ENCODE measurements around the gene NFIB. TPM values are rescaled to one million over a fixed set of nuclear protein-coding genes. Genes with fewer than 3 reads are reported as not detected.

Gene NFIB
- polyA plus RNA-seq, 1 of the 3 experiments (the other 2 are of a cell fraction) = 9.2 TPM

DNA sequence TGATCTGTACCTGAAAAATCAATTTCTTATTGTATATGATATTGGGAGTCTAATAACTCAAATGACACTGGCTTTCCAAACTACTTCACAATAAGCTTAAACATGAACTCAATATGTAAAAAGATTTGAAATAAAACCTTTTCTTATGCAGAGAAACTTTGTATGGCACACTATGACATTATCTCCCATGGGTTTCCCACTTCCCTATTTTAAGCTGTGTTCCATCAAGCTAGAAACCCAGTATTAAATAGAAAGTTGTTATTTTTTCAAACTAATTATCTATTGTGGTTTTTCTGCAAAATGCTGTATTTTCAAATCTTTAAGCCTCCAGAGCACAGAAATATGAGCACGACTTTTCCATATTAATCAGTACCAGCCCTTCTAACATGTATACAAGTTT lies 174.7 kb downstream of the NFIB start:
- H3K27ac ChIP-seq (ENCODE audit: low read depth in 2 of 2, low read length in 1 of 2) = no peak overlapping the region
- no peak overlapping the region for H3K4me3 ChIP-seq (ENCODE audit: low read depth in 2 of 2, low read length in 1 of 2)
- H3K4me2 ChIP-seq = no peak overlapping the region
- no peaks in the 10 kb centered on the region for H3F3A ChIP-seq (replicated peaks; ENCODE audit: insufficient read depth)
- no peak for TF ChIP-seq RFX5 (IDR thresholded peaks at IDR 0.05; ENCODE audit: low read length)
- no peak overlapping the region for H2AFZ ChIP-seq (ENCODE audit: low read depth)
- ChIA-PET POLR2A (no interaction called here), CTCF (interaction anchor here (1.2 kb wide), 1 partner anchor 22 kb away, joined by 3 read pairs; no protein-coding TSS in a partner anchor)
- 97% methylated on average over 1 of the region's 1 CpG for WGBS (ENCODE audit: low lambda C conversion rate)
- no peaks in the 10 kb centered on the region for H3K27me3 ChIP-seq (ENCODE audit: insufficient read depth)
- no peak overlapping the region for H3K9ac ChIP-seq
- no peaks in the 10 kb centered on the region for H3K9me2 ChIP-seq
- H3K4me1 ChIP-seq (ENCODE audit: control insufficient read depth in 1 of 2, insufficient read depth in 2 of 2, low read depth in 1 of 2, low read length in 1 of 2) = peaks cover 0 to 9% of the 10 kb centered on the region in 2 experiments; a peak in 2 of 4 replicates
- no peaks in the 10 kb centered on the region for H4K20me1 ChIP-seq (ENCODE audit: insufficient read depth)
- no peaks in the 10 kb centered on the region for H3K9me3 ChIP-seq
- H3K36me3 ChIP-seq (replicated peaks in 1 of 2; ENCODE audit: control insufficient read depth in 1 of 2, insufficient read depth in 2 of 2, low read length in 1 of 2) = peaks cover 11 to 18% of the 10 kb centered on the region in 2 experiments
- no peak for DNase-seq
- H3K79me2 ChIP-seq (ENCODE audit: insufficient read depth) = no peaks in the 10 kb centered on the region

DNA sequence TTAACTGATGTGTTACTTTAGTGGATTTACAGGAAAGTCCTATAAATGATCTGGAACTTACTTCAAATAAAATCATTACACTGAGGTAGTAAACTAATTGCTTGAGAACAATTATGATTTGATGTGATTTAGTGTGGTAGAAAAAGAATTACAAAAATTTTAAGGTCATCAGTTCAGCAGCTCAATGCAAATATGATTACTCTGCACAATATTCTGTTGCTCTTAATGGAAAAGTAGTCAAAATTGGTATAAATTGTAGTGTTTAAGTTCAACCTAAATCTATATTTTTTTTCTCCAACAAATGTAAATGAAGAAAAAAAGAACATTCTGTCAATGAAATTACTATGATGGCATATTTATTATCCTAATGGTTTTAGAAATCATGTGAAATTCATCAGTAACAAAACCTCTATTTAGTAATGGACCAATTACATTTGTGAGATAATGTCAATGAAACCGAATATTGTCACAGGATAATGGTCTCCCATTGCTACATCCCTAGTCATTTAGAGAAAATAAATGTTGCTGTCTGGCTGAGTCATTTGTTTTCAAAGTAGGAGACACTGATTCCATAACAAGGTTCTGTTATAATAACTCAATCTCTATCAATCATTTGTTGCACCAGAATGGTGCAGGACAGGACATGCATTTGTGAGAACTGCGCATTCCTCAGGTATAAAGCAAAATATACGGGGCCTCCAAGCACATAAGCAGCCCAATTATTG lies 177.1 kb downstream of the NFIB start:
- POLR2A ChIA-PET = no interaction called here
- no peaks in the 10 kb centered on the region for H3K9me2 ChIP-seq
- peaks cover 6 to 14% of the 10 kb centered on the region in 2 experiments for H3K36me3 ChIP-seq (replicated peaks in 1 of 2; ENCODE audit: control insufficient read depth in 1 of 2, insufficient read depth in 2 of 2, low read length in 1 of 2)
- H4K20me1 ChIP-seq (ENCODE audit: insufficient read depth) = no peaks in the 10 kb centered on the region
- H3K4me3 ChIP-seq (ENCODE audit: low read depth in 2 of 2, low read length in 1 of 2) = no peak overlapping the region
- H2AFZ ChIP-seq (ENCODE audit: low read depth) = no peak overlapping the region
- H3K4me2 ChIP-seq = no peak overlapping the region
- H3K27me3 ChIP-seq (ENCODE audit: insufficient read depth) = no peaks in the 10 kb centered on the region
- H3F3A ChIP-seq (replicated peaks; ENCODE audit: insufficient read depth) = peaks cover 4% of the 10 kb centered on the region
- no peak overlapping the region for H3K9ac ChIP-seq
- no peaks in the 10 kb centered on the region for H3K9me3 ChIP-seq
- 79% methylated on average over 3 of the region's 3 CpGs for WGBS (ENCODE audit: low lambda C conversion rate)
- TF ChIP-seq, protein P1, sequence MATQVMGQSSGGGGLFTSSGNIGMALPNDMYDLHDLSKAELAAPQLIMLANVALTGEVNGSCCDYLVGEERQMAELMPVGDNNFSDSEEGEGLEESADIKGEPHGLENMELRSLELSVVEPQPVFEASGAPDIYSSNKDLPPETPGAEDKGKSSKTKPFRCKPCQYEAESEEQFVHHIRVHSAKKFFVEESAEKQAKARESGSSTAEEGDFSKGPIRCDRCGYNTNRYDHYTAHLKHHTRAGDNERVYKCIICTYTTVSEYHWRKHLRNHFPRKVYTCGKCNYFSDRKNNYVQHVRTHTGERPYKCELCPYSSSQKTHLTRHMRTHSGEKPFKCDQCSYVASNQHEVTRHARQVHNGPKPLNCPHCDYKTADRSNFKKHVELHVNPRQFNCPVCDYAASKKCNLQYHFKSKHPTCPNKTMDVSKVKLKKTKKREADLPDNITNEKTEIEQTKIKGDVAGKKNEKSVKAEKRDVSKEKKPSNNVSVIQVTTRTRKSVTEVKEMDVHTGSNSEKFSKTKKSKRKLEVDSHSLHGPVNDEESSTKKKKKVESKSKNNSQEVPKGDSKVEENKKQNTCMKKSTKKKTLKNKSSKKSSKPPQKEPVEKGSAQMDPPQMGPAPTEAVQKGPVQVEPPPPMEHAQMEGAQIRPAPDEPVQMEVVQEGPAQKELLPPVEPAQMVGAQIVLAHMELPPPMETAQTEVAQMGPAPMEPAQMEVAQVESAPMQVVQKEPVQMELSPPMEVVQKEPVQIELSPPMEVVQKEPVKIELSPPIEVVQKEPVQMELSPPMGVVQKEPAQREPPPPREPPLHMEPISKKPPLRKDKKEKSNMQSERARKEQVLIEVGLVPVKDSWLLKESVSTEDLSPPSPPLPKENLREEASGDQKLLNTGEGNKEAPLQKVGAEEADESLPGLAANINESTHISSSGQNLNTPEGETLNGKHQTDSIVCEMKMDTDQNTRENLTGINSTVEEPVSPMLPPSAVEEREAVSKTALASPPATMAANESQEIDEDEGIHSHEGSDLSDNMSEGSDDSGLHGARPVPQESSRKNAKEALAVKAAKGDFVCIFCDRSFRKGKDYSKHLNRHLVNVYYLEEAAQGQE (IDR thresholded peaks at IDR 0.05; ENCODE audit: low read depth, low read length) = no peak
- TF ChIP-seq MEF2A (IDR thresholded peaks at IDR 0.05; ENCODE audit: borderline replicate concordance, low read depth) (no peak), SMC3 (IDR thresholded peaks at IDR 0.05; ENCODE audit: low read depth, low read length) (no peak), TEAD4 (IDR thresholded peaks at IDR 0.05; ENCODE audit: borderline replicate concordance, insufficient read depth) (no peak)
- CTCF ChIA-PET = no interaction called here
- H3K4me1 ChIP-seq (ENCODE audit: control insufficient read depth in 1 of 2, insufficient read depth in 2 of 2, low read depth in 1 of 2, low read length in 1 of 2) = peaks cover 0 to 9% of the 10 kb centered on the region in 2 experiments; a peak in 2 of 4 replicates
- DNase-seq = no peak
- peak overlapping the region in 1 of 2 experiments; percentile 28; a peak in 2 of 4 replicates for H3K27ac ChIP-seq (ENCODE audit: low read depth in 2 of 2, low read length in 1 of 2)
- H3K79me2 ChIP-seq (ENCODE audit: insufficient read depth) = no peaks in the 10 kb centered on the region

Data from SK-N-SH (cell line).